Activated gamma-delta T cell treated with Interleukin-2 at 50 U/mL for 16 hours (primary cell): Measurements from ENCODE around the gene CLEC9A.
"Not testable (repeated sequence)": the region's sequence is repeated elsewhere in the genome, so short reads cannot be mapped to it uniquely, and the experiment has no call there.

ENCODE experiments used
- DNase-seq: peaks from one replicate; pipeline ENCODE4 v3.0.0-alpha.2; 2020

CLEC9A gene

DNA sequence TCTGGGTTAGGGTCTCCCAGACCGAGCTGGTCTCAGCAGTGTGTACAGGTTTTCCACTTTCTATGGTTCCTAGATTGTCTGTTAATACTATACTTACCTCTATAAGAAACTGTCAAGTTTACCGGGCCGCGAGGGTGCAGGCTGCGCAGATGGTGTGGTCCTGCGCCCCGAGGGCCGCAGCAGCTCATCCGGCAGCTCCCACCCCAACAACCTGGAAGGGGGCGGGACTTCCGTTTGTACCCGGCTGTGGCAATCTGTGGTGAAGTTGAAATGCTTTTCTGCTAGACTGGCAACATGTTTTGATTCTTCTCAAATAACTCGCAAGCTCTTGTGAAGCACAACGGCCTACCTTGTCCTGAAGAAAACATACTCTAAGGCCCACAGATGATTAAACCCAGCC lies at the start of gene CLEC9A:
Gene CLEC9A (plus strand): TSS at position 237 of the 400 bp plus-strand sequence. CDS start 22,006 bp downstream, outside the sequence.
- DNase-seq: no peak

DNA sequence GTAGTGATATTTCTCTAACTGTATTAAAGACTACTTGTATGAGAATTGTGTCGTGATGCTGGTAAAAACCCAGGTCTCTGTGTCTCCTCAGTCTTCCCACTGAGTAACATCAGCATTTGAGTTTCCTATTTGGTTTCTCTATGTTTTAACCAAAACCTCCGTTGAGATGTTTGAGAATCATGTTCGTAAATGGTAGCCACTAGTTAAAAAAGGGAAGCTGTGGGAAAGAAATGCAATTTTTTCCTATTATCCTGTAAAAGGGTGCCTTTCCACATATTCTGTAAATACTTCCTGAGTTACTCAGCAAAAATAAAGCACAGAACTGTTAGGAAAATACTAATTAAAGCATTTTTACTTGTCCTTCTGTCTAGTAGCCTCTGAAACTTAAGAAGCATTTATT lies 38.6 kb upstream of the CLEC9A start:
- DNase-seq: no peak

GRCh38 chr12:9992296-9992695 lies 38.2 kb upstream of the CLEC9A start:
- DNase-seq: no peak

DNA sequence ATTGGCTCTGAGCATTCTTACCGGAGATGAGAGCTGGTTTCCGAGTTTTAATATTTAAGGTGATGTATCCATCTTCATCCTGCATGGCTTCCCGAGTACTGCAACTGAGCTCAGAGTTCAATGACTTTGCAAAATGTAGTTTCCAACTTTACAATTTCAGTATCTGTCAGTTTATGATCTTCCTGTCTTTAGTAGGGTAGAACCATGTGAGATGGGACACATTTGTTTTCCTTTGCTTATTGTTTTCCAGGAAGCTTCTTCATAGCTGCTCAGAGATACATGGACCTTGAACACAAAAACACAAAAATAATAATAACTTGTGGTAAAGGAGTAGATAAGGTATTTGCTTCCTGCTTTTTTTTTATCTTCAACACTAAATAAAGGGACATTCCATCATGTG lies 31.5 kb upstream of the CLEC9A start, which contains the start of gene CLEC1B:
Gene CLEC1B (minus strand): TSS at position 106 of the 400 bp plus-strand sequence. CDS start 21 bp downstream, at position 85.
- DNase-seq: no peak

DNA sequence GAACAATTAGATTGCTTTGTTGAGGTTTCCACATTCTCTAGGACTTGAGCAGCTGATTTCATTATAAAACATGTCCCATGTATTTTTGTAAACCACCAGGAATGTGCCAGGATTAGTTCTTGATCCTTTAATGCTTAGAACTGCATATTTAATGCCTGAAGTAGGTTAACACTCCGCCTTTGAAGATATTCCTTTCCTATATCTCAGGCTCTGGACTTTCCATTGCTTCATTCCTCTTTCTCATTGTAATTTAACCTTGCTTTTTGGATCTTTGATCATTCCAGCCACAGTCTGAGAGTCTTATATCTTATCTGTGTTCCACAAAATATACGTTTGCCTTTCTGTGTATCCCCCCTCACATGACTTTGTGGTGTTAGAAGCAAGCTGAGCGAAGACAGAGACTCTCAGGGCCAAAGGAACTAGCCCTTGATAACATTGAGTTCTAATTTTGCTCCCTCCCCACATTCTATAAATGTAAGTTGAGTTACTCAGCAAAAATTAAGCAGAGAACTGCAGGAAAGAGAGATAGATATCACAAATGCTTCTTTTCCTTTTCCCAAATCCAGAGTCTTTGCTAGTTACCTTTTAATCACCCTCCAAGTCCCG lies 29.2 kb upstream of the CLEC9A start:
- no peak for DNase-seq

GRCh38 chr12:10012630-10013330 lies 17.7 kb upstream of the CLEC9A start:
- DNase-seq: no peak

DNA sequence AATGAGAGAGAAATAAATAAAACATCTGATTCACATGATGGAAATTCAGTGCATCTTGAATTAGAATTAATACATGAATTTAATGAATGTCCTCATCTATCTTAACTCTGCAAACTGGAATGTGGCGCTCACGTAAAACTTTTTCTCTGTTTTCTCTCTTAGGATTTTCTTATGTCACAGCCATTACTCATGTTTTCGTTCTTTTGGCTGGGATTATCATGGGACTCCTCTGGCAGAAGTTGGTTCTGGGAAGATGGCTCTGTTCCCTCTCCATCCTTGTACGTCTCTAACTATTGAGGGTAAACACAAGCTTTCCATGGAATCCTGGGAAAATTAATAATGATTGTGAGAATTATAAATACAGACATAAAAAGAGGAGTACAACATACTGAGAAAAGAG lies 15.0 kb upstream of the CLEC9A start:
- DNase-seq: no peak

DNA sequence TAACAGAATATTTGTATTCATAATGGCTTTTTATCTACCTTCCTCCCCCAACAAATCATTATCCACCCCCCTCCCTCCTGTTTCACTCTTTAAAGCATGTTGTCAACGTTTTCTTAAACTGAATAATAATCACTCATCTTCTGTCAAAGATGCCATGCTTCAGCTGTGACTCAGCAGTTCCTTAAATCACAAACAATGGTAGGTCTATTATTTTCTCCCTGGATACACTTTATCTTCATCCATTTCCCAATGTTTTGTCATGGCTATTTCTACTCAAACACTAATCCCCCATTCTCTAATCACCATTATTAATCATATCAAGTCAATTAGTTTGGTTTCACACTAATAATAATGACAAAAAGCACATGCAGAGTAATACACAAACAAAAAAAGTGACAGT lies 13.6 kb upstream of the CLEC9A start:
- no peak for DNase-seq

DNA sequence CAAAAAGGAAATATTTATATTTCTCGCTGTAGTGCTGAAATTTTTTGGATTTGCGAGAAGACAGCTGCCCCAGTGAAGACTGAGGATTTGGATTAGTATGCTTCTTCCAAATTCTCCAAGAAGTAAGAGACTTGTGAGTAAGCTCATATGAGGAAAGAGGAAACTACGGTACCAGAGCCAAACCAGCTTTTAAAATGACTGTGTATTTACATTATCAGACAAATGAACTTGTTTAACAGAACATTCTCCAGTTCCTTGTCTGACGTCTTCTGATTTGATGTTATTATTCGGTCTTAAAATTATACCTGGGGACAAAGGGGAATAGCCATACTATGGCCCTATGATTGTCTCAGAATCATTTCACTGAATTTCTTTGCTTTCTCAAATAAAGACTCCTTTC lies 12.1 kb upstream of the CLEC9A start:
- no peak for DNase-seq

DNA sequence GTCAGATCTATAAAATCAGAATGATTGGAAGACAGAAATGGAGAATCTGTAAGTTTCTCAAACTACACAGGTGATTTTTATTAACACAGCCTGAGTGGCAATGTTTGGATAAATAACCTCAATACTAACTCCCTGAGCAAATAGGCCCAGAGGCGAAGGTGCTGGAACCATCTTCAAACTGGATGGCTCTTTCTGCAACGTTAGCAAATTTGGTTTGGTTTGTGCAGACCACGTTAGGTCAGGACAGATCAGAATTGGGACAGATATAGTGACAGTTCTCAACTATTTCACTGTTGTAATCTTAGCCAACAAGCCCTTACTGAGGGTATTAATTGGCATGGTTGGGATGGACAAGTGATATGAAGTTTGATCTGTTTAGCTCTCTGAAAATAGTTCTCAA lies 9.1 kb upstream of the CLEC9A start:
- DNase-seq: no peak

DNA sequence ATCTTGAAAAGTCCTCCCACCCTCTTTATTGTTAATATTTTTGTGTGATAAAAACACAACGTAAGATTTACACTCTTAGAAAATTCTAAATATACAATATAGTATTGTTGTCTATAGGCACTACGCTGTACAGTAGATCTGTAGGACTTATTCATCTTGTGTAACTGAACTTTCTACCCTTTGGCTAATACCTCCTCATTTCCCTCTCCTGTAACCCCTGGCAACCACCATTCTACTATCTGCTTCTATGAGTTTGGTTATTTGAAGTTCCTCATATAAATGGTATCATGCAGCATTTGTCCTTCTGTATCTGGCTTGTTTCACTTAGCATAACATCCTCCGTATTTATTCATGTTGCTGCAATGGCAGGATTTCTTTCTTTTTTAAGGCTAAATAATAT lies 5.2 kb upstream of the CLEC9A start:
- DNase-seq: no peak

- DNase-seq: not testable (repeated sequence)
Measured at GRCh38 chr12:10026666-10027065, 3.8 kb upstream of the CLEC9A start.

- DNase-seq: no peak
Measured at GRCh38 chr12:10027311-10027710, 3.2 kb upstream of the CLEC9A start.

DNA sequence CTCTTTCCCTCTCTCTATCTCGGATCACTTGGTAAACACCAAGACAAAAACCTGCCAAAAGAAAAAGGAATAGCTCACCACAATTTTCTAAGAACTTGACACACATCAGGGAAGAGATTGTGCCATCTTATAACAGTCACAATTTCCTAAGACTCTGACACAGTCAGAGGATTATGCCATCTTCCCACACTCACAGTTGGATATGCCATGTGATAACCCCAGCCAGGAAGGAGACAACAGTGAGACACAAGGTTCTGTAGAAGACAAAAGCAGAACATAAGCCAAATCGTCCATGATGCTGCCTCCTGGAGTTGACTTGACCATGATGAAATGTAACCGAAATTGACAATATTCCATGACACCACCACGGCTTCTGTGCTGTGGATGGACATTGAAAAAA lies 2.8 kb upstream of the CLEC9A start:
- DNase-seq: no peak

DNA sequence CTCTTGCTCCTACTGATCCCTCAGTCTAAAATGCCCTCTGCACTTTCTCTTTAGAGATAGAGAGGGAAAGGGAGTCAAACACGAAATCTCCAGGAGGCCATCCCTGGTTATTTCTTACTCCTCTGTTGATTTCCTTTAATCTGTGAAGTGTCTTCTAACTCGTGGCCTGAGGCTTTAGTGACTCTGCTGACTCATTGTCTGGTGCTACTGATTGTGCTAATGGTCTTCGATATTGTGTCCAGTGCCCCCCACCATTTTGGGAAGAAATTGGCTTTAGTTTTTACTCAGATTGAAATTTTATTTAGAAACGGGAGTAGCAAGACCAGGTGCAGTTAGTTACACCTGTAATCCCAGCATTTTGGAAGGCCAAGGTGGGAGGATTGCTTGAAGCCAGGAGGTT lies 839 bp downstream of the CLEC9A start:
- DNase-seq: no peak

DNA sequence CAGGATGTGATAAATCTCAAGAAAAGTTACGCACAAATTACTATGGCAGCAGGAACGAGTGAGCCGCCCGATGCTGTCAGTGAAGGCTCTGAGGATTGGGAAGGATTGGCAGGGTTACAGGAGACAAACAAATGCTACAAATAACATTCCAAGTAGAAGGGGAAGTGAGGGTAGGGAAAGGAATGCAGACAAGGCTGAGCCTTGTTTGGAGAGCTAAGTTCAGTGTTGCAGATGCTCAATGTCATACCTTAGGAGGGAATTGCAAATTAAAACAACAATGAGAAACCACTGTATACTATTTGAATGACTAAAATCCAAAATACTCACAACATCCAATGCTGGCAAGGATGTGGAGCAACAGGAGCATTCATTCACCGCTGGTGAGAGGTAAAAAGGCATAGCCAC lies 1.3 kb downstream of the CLEC9A start:
- no peak for DNase-seq

GRCh38 chr12:10033783-10034545 lies 3.5 kb downstream of the CLEC9A start:
- DNase-seq: no peak

- no peak for DNase-seq
Measured at GRCh38 chr12:10042167-10042566, 11.7 kb downstream of the CLEC9A start.

DNA sequence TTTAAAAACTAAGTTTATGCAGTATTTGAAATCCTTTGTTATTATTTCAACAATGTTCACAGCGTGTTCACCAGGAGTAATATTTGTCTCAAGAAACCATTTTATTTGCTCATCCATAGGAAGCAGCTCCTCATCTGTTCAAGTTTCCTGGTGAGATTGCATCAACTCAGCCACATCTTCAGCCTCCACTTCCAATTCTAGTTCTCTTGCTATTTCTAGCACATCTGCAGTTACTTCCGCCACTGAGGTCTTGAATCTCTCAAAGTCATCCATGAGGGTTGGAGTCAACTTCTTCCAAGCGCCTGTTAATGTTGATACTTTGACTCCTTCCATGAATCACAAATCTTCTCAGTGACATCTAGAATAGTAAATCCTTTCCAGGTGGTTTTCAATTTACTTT lies 18.0 kb downstream of the CLEC9A start:
- DNase-seq: no peak

DNA sequence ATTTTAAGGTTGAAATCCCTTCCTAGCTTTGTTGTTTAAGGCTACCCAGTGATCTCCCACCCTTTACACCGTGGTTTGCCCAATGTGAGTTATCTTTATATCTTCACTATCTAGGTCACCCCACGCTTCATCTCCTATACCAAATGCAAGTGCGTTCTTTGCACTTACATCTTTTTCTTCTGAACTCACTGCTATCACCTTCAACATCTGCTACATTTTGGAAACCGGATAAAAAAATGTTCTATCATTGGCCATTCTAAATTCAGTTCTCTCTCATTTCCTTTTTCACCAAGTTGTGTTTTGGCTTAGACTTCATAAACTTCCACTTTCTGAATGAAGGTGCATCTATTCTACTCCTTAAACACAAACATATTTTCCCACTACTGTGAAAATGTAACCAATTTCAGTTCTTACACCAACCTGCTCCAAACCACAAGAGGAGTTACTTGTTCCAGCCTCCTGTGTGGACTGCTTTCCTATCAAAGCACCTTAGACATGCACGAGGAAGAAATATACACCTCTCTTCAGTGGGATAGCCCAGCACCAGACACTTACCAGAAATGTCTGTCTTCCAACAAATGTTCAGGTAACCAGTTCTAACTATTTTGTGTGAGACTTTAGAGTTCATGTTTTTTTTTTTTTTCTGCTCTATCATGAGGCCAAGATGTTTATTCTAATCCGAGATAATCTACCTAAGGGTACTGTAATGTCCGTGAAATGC lies 21.9 kb downstream of the CLEC9A start:
- no peak for DNase-seq

DNA sequence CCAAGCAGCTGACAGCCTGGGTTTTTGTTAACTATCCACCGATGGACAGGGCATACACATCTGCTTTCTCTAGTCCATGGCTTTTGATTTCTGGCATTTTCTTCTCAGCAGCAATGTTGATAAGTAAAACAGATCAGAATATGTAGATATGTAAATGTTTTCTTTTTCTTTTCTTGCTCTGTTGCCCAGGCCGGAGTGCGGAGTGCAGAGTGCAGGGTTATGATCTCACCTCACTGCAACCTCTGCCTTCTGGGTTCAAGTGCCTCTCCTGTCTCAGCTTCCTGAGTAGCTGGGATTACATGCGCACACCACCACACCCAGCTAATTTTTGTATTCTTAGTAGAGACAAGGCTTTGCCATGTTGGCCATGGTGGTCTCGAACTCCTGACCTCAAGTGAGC lies 27.9 kb downstream of the CLEC9A start:
- DNase-seq: no peak

DNA sequence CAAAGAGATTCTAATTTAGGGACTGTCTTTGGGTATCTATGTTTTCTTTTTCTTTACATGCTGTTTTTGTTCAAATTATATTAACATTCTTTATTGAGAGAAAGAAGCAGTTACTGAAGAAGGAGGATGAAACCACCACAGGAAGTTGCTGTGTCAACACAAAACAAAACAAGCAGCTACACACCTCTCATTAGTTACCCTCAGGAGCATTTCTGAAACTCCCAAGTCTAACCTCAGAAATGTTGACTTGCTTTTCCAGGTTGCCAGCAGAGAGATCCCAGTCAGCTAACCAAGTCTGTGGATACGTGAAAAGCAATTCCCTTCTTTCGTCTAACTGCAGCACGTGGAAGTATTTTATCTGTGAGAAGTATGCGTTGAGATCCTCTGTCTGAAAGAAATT lies 34.8 kb downstream of the CLEC9A start:
- no peak for DNase-seq

DNA sequence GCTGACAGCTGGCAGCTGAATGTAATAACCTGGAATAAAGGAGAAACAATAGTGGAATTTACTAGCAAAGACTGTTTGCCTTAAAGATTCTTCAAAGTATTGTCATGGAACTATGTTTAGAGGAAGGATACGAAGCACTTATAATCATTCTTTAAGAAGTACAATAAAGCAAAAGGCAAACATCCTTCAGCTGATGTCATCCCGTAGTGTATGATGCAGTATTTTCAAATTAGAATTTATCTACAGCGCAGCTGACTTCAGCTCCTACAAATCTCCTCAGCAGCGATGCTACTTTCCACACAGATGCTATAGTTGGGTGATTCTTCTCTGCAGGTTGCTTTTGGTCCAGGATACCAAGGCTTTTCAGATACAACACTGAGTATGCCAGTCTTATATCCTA lies 36.8 kb downstream of the CLEC9A start:
- no peak for DNase-seq
